CD4-positive, alpha-beta T cell treated with Interleukin-21 for 1 hour (primary cell): Measurements from ENCODE around the gene THBS4.

Experiments
- DNase-seq: peaks from one replicate; pipeline ENCODE4 v3.0.0-alpha.2; 2020

THBS4 gene

DNA sequence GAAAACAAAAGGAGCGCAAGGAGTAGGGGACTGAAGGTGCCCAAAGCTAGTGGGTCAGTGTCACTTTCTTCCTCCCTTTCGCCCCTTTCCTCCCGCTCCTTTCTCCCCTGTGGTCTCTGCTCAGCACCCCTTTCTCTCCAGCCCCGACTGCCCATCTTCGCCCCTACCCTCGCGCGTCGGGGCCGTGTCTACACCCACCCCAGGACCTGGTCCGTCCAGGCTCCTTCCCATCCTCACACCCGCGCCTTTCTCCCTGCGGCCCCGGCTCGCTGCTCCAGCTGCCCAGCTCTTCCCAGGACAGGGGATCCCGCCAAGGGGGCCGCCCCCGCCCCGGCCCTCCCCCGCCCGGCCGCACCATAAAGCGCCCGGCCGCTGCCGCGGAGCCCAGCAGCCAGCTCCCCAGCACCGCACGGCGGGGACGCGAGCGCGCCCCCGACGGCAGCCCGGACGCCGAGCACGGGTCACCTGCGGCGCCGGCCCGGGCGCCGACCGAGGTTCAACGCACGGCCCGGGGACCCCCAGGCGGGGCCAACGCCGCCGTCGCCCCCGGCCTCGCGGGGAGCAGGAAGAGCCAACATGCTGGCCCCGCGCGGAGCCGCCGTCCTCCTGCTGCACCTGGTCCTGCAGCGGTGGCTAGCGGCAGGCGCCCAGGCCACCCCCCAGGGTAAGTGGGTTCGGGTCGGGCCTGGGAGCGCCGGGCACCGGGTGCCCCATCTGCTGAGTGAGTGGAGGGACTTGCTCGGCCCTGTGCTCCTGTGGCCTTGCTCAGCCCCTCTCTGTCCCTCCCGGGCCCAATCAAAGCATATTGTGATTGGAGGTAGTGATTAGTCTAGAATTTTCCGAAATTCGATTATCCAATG lies at the start of gene THBS4:
Gene THBS4, plus strand, starts transcription at position 387 of the 860 bp plus-strand sequence. Its CDS starts 190 bp downstream, at position 577.
- no peak for DNase-seq

GRCh38 chr5:79986260-79986659 lies 48.9 kb upstream of the THBS4 start:
- DNase-seq: no peak

DNA sequence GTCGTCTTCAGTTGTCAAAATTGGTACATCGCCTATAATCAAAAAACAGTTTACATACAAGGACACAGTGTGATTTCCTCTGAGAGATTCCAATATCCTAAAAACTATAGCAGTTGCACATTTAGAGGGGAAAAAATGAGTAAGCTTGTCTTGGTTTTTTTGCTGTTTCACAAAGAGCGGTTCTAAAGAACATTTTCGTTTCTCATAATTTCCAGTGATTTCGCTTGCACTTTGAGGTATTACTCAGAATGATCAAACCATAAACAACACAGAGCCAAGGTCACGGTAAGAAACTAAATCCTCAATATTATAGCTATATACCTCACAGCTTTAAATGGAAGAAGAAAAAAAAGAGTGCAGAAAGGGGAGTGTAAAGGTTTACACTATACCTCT lies 44.9 kb upstream of the THBS4 start:
- peak; percentile 15 for DNase-seq

DNA sequence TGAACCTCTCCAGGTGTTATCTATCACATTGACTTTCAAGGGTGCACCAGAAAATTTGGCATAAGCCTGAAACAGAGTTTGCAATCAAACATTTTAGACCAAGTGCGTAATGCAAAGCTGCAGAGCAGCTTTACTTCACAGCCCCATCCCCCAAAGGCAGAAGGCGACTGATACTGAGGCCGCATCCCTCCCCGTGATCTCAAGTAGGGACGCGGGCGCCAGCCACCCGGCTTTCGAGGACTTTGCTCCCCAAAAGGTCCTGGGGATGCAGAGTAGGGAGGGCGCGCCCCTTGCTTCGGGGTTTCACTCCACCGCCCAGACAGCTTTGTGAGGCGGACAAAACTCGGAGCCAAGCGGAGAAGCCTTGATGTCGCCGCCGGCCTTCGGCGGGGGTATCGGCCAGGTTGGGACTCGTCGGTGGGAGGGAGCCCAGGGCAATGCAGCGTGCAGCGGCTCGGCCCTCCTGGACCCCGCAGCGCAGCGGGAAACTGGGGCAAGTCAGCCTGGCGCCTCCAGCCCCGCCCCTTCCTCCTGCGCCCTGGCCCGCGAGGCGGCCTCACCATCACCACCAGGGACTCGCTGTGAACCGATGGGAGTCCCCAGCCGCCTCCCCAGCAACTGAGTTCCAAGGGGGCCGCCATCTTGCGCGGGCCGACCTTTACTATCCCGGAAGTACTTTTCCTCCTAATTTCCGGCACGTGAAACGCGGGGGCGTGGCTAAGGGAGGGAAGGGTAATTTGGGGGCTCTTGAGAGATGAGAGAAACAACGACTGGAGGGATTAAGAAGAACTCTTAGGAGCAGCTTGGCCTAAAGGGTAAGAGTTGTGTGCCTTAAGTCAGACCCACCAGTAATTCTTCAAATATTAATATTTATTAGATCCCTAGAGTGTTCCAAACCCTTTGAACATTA lies 44.3 kb upstream of the THBS4 start, which contains the start of gene MTX3:
Gene MTX3, minus strand, starts transcription at position 665 of the 910 bp plus-strand sequence. Its CDS starts 24 bp downstream, at position 641.
- DNase-seq: peak; percentile 88

DNA sequence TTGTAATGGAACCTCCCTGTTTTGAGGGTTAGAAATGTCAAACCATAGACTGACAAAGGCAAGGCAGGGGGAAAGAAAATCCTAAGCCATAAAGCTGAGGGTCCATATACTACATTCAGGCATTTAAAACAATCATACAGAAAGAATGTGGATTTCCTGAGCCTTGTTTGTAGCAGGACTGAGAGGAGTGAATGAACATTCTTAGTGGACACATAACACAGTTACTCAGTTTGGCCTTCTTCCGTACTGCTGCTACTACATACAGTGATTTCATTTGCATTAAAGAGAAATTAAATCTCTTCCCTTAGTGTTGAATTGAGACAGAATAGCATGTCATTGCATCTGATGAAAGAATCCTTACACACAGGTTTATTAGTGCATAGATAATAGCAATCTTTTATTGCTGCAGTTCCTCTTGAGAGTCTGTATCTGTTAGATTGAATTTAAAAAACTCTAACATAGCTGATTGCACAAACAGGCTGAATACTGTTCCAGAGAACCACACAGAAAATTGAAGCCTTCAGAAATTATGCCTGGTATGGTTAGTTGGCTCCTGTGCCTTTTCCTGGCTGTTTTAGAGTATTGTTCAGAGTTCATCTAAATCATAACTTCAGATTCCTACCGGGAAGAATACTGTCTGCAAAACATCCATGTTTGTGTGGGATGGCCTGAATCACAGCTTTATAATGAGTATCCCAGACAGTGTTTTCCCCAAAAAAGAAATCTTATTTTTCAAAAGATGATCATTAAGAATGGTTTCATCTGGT lies 42.1 kb upstream of the THBS4 start:
- no peak for DNase-seq

- DNase-seq: no peak
Measured at GRCh38 chr5:79999722-80000121, 35.4 kb upstream of the THBS4 start.

- DNase-seq: no peak
Measured at GRCh38 chr5:80002677-80003076, 32.5 kb upstream of the THBS4 start.

DNA sequence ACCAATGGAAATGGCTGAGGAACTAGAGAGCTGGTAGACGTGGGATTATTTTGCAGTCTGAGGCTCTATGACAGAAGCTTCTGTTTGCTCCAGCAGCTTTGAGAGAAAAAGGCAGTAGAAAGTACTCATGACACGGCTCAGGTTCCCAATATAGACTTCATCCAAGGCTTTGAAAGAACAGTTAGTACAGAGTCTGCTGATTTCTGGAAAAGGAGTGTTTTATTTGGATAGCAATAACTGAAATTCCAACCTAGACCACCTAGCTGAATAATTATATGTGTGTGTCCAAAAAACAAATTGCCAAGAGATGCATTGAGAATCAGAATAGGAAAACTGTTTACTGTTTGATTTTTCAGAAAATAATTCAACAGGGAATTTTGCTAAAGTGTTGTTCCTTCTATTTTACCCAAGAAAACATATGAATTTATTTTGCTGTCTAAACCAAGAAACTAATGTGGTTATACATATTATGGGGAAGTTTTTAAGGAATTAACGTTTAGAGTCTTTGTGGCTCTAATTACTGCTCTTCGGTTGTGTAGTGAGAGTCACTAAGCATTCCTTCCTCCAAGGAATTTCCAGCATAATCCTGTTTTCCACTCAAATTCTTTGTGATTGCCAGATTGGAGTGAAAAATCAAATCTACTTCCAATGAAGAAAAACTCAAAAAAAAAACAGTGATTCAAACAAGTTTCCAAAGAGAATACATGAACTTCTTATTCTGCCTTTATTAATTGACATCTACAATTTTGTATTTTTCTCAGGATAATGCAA lies 26.0 kb upstream of the THBS4 start:
- no peak for DNase-seq

DNA sequence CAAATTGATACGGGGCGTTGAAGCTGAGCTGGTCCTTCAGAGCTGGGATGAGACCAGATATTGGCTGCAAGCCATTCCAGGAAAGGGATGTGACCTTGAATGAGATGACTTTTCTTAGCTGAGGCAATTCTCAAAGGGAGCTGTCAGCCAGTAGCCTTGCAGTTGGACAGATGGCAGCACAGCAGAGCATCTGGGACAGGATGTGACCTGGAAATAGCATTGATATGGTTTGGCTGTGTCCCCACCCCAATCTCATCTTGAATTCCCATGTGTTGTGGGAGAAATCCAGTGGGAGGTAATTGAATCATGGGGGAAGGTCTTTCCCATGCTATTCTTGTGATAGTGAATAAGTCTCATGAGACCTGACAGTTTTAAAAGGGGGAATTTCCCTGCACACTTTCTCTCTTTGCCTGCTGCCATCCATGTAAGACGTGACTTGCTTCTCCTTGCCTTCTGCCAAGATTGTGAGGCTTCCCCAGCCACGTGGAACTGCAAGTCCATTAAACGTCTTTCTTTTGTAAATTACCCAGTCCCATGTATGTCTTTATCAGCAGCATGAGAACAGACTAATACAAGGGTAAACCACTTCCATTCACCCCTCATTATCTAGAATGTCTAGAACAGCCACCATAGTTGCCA lies 24.3 kb upstream of the THBS4 start:
- DNase-seq: no peak

DNA sequence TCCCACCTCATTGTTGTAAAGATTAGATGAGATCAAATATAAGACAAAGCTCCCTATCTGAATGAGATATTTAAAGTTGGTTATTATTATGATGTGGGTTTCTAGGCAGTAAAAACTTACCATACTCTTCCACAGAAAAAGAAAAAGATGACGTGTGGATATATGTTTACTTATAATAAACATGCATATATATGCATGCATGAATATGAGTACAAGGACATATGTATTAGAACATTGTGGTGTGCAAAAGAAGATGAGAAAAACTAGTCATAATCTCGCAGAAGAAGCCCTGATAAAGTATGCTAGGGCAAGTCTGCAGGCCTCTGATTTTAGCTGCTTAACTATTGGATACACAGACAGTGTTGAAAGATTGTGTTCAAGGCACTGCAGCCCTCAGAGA lies 10.1 kb upstream of the THBS4 start:
- DNase-seq: no peak

DNA sequence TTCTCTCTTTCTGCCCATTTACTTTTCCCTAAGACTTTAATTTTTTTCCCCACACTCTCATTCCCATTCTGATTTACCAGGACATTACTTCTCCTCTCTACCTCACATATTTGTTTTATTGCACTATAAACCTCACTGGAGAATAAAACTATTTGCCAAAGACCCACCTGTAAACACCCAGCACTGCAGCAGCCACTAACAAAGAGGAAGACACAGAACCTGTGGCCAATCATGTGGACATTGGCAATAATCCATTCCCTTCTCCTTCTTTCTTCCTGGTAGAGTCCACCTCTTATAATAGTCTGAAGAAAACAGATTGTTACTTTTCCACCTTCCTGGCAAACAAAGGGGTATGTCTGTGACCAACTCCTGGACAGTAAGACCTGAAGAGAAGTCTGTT lies 8.3 kb upstream of the THBS4 start:
- DNase-seq: no peak

DNA sequence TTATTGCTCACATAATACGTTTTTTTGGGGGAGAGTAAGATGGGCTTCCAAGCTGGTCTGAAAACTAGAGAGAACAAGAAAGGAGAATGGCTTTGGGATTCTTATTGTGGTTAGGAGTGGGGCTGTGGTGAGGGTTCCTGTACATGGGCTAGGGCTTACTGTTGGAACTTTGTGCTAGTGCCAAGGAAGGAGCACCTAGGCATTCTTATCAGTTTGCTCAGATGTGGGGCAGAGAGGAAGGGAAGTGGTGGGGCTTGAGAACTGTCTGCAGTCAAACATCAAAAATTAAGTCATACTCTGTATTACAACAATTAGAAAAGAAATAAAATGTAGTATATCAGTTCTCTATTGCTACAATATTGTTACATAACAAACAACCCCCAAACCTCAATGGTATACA lies 4.0 kb upstream of the THBS4 start:
- DNase-seq: no peak

DNA sequence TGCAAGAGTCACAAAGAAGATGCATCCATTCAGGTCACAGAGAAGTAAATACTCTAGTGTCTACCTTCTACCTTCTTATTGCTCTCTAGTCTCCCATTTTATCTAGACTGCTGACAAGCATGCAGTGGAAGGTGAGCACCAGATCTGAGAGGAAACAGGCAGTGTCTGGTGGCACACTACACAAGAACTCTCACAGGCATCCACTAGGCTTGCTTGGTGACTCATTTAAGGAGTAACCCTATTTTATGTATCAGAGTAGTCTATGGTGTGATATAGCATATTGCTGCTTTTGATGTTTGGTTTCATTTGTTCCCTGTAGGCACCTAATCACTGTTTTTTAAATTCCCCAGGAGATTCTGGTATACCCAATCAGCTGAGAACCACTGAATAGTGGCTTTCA lies 1.6 kb upstream of the THBS4 start:
- no peak for DNase-seq

DNA sequence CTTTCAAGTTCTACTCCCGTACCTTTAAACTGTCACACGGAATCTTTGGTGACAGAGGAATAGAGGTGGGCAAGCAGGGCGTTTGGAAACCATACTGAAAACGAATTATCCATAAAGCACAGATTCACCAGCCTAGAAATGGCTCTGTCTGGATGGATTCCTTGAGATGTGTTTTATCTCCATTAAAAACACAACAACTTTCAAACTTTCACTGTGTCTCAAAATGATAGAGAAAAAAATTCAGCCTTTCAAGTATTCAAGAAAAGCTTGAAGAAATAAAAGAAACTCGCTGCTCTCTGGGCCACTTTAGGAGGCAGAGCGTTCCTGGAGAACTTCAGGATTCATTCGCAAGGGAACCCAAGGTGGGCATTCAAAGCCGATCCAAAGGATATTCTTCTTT lies 589 bp upstream of the THBS4 start:
- no peak for DNase-seq

DNA sequence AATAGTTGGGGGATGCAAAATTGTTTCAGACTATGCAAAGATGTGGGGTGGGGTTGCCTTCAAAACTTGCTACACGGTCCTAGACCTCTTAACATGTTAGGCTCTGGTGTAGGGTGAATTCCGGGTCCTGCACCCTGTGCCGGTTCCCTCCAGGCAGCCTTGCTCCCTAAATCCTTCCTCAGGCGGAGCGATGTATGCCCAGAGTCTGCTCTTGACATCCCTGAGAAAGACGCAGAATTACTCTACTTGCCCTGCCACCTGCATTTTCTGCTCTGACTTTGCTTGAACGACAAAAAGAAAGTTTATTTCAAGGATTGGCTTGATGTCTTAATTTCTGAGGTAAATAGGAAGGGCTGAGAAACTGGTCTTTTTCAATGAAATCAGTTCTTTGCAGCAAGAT lies 691 bp downstream of the THBS4 start:
- DNase-seq: no peak

- DNase-seq: no peak
Measured at GRCh38 chr5:80036615-80037014, 1.5 kb downstream of the THBS4 start.

DNA sequence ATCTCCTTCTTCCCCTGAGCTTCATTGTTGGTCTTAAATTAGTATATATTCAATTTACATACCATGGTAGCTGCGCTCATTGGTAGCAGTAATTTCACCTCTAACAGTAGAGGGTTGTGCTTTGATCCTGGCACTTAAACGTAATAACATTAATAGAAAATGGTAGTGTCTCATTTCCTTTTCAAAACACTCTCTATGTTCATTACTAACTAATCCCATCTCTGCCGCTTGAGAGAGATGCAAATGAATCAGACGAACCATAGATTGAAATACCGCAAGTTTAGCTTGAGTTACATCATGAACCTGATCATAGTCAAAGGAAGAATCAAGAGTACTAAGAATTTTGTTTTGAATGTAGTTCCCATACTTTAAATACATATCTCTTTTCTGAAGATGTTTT lies 2.2 kb downstream of the THBS4 start:
- DNase-seq: no peak

- no peak for DNase-seq
Measured at GRCh38 chr5:80039650-80040049, 4.5 kb downstream of the THBS4 start.

DNA sequence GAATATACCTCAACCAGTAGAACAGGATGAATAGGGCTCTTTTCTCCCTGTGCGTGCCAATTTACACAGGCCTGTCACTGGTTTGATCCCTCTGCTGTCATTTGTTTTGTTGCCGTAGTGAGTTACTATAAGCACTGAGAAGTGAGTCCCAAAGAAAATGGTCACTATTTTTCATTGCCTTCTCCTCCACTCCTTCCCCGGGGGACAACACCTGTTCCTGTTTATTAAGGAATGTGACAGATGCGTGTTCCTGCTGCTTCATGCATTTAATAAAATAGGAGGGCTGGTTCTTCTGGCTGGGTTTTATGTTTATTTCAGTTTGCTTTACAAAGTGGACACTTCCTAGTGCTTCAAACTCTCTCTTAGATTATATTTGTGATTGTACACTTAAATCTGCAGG lies 6.4 kb downstream of the THBS4 start:
- no peak for DNase-seq

DNA sequence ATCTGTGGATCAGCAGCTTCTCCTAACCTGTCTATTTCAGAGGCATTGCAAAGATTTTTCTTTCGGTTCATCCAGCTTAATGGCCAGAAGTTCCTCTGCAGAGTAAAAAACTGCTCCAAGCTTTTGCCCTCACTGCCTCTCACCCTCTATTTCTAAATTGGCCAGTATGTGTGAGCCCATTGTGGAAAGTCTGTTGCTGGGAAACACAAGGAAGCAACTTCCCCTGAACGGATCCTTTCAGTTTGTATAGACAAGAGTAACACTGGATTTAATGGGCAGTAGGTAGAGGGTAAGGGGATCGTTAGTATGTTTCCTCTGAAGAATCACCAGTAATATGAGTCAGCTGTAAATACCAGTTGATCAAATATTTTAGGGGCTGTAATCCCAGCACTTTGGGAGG lies 7.2 kb downstream of the THBS4 start:
- DNase-seq: no peak

- DNase-seq: no peak
Measured at GRCh38 chr5:80043187-80043586, 8.0 kb downstream of the THBS4 start.
